Neural cell (in vitro differentiated cells): ENCODE data around the gene NUDCD3. TPM values are rescaled to one million over a fixed set of nuclear protein-coding genes. Genes with fewer than 3 reads are reported as not detected.

ENCODE experiments used
- H2AFZ ChIP-seq: fragments of 200-600, 300-800 bp; sonication (generic), shearing (Covaris generic); 2 replicates; pipeline ENCODE4 v1.6.0; 2014; ENCODE audit warnings: low read depth, mild to moderate bottlenecking, antibody characterized with exemption, low read length, moderate library complexity
- H3F3A ChIP-seq: fragments of 200-600 bp; shearing (Covaris generic); 2 replicates; pipeline ENCODE4 v1.6.1; 2016; ENCODE audit warnings: mild to moderate bottlenecking, moderate library complexity, mixed read lengths, antibody characterized with exemption, low read length; ENCODE audit not compliant: insufficient read depth, poor library complexity, severe bottlenecking
- H3K27ac ChIP-seq: fragments of 200-600, 300-800 bp; sonication (generic), shearing (Covaris generic); 2 replicates; pipeline ENCODE4 v1.5.1; 2014; ENCODE audit warnings: mild to moderate bottlenecking, low read length, moderate library complexity
- H3K27me3 ChIP-seq: fragments of 300-800, 200-600 bp; sonication (generic), shearing (Covaris generic); 2 replicates; pipeline ENCODE4 v1.6.0; 2014; ENCODE audit warnings: mild to moderate bottlenecking, low read depth, low read length, moderate library complexity; ENCODE audit not compliant: insufficient read depth
- H3K36me3 ChIP-seq: fragments of 300-800, 200-600 bp; sonication (generic), shearing (Covaris generic); 2 replicates; pipeline ENCODE4 v1.5.1; 2014; ENCODE audit warnings: mild to moderate bottlenecking, antibody characterized with exemption, low read length, moderate library complexity; ENCODE audit not compliant: insufficient read depth
- H3K4me2 ChIP-seq: fragments of 300-800, 200-600 bp; sonication (generic), shearing (Covaris generic); 2 replicates; pipeline ENCODE4 v1.6.0; 2014; ENCODE audit warnings: mild to moderate bottlenecking, low read length
- H3K4me3 ChIP-seq: fragments of 300-800, 200-600 bp; sonication (generic), shearing (Covaris generic); 2 replicates; pipeline ENCODE4 v1.5.1; 2014; ENCODE audit warnings: mild to moderate bottlenecking, low read length, moderate library complexity
- H3K79me2 ChIP-seq: fragments of 200-600 bp; shearing (Covaris generic); replicated peaks from 2 replicates; pipeline ENCODE4 v1.6.0; 2014; ENCODE audit warnings: mild to moderate bottlenecking, low read length, moderate library complexity; ENCODE audit not compliant: insufficient read depth
- H3K9ac ChIP-seq: fragments of 300-800, 200-600 bp; sonication (generic), shearing (Covaris generic); 2 replicates; pipeline ENCODE4 v1.6.1; 2016; ENCODE audit warnings: mild to moderate bottlenecking, low read length, mixed read lengths
- H3K9me2 ChIP-seq: fragments of 200-600 bp; shearing (Covaris generic); 2 replicates; pipeline ENCODE4 v1.6.1; 2016; ENCODE audit warnings: mild to moderate bottlenecking, low read length, mixed read lengths; ENCODE audit not compliant: insufficient read depth
- H3K9me3 ChIP-seq: fragments of 200-600, 300-800 bp; sonication (generic), shearing (Covaris generic); 2 replicates; pipeline ENCODE4 v1.6.1; 2016; ENCODE audit warnings: mild to moderate bottlenecking, mixed run types, low read length, moderate library complexity, mixed read lengths
- H4K20me1 ChIP-seq: fragments of 200-600 bp; shearing (Covaris generic); 2 replicates; pipeline ENCODE4 v1.6.1; 2016; ENCODE audit warnings: mild to moderate bottlenecking, mixed run types; ENCODE audit not compliant: insufficient read depth
- EP300 ChIP-seq: fragments of 450-650 bp; conservative IDR thresholded peaks from 2 replicates; pipeline ENCODE4 v1.6.1; 2014; ENCODE audit warnings: antibody characterized with exemption, mild to moderate bottlenecking, moderate library complexity; ENCODE audit not compliant: poor library complexity, severe bottlenecking
- EZH2 ChIP-seq: fragments of 200-600, 300-800 bp; shearing (Covaris generic), sonication (generic); IDR thresholded peaks from 2 replicates; pipeline ENCODE4 v1.6.1; 2014; ENCODE audit warnings: antibody characterized with exemption, low read length, borderline replicate concordance, mild to moderate bottlenecking; ENCODE audit not compliant: insufficient read depth, poor library complexity, severe bottlenecking
- MXI1 ChIP-seq: fragments of 450-650 bp; conservative IDR thresholded peaks from 2 replicates; pipeline ENCODE4 v1.6.1; 2014; ENCODE audit warnings: antibody characterized with exemption, mild to moderate bottlenecking; ENCODE audit not compliant: poor library complexity, severe bottlenecking
- POLR2AphosphoS5 ChIP-seq: IDR thresholded peaks from 2 replicates; pipeline ENCODE4 v1.6.1; 2012
- RAD21 ChIP-seq: fragments of 450-650 bp; conservative IDR thresholded peaks from 2 replicates; pipeline ENCODE4 v1.6.1; 2014; ENCODE audit warnings: antibody characterized with exemption, mild to moderate bottlenecking, moderate library complexity
- SMC3 ChIP-seq: fragments of 450-650 bp; conservative IDR thresholded peaks from 2 replicates; pipeline ENCODE4 v1.6.1; 2014; ENCODE audit warnings: antibody characterized with exemption, mild to moderate bottlenecking, moderate library complexity; ENCODE audit not compliant: poor library complexity
- TAF1 ChIP-seq: IDR thresholded peaks from 2 replicates; pipeline ENCODE4 v1.6.1; 2012; ENCODE audit warnings: low read depth
- polyA plus RNA-seq: library from polyadenylated mRNA; depleted of rRNA; stranded (reverse); fragments of >200 nt; gene quantifications from 2 replicates; pipeline ENCODE4 v1.2.3, GENCODE V29; 2014
- TF ChIP-seq, protein P1 (sequence below): fragments of 450-650 bp; IDR thresholded peaks from 2 replicates; pipeline ENCODE4 v1.5.1; 2014; ENCODE audit warnings: antibody characterized with exemption, mild to moderate bottlenecking, moderate library complexity; ENCODE audit not compliant: poor library complexity, severe bottlenecking
- TF ChIP-seq, protein P2 (sequence below): IDR thresholded peaks from 2 replicates; pipeline ENCODE4 v1.6.1; 2012; ENCODE audit warnings: borderline replicate concordance

The NUDCD3 gene
- polyA plus RNA-seq, 1 donor from 2014 or later: 69.9 TPM

DNA sequence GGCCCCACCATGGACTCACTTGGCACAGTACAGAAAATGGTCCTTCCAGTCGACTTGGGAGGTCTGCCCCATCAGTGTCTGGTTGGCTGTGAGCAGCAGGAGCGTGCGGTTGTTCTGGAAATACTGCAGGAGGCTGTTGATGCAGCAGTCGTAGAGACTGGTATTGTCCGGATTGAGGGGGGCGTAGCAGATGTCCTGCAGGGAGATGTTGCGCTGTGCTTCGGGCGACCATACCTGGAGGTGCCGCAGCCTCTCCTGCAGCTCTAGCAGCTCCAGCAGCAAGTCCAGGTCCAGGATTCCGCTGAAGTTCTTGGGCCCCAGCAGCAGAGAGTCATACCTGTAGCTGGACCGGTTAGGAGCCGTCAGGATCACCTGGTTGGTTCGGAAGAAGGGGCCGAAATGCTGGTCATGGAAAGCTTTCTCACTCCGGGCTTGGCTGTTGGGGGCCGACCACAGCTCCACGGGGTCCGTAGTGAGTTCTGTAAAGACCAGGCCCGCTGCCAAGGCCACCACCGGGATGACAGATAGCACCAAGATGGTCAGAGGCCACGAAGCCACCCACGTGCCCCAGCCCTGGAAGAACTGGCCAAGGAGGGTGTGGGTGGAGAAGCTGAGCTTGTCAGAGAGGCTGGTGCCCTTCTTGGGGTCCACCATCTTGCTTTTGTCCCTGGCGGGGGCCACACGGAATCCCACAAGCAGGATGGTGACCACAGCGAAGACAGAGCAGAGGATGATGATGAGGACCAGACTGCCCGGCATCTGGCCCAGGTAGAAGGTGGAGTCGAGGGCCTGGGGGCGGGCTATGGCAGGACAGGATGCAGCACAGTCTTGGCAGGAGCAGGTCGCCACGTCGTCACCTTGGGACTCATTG lies 48.6 kb upstream of the NUDCD3 start:
- Histone ChIP-seq H3F3A (no peaks in the 10 kb centered on the region), H3K27ac (no peak overlapping the region), H3K79me2 (no peaks in the 10 kb centered on the region), H3K9me3 (no peaks in the 10 kb centered on the region), H3K36me3 (no peaks in the 10 kb centered on the region), H3K27me3 (no peaks in the 10 kb centered on the region), H3K9me2 (no peaks in the 10 kb centered on the region), H3K4me3 (no peak overlapping the region), H2AFZ (no peak overlapping the region), H3K9ac (no peak overlapping the region), H4K20me1 (no peaks in the 10 kb centered on the region), H3K4me2 (no peak overlapping the region)
- TF ChIP-seq SMC3 (no peak), TAF1 (no peak)
- TF ChIP-seq, protein P1, sequence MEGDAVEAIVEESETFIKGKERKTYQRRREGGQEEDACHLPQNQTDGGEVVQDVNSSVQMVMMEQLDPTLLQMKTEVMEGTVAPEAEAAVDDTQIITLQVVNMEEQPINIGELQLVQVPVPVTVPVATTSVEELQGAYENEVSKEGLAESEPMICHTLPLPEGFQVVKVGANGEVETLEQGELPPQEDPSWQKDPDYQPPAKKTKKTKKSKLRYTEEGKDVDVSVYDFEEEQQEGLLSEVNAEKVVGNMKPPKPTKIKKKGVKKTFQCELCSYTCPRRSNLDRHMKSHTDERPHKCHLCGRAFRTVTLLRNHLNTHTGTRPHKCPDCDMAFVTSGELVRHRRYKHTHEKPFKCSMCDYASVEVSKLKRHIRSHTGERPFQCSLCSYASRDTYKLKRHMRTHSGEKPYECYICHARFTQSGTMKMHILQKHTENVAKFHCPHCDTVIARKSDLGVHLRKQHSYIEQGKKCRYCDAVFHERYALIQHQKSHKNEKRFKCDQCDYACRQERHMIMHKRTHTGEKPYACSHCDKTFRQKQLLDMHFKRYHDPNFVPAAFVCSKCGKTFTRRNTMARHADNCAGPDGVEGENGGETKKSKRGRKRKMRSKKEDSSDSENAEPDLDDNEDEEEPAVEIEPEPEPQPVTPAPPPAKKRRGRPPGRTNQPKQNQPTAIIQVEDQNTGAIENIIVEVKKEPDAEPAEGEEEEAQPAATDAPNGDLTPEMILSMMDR: no peak

DNA sequence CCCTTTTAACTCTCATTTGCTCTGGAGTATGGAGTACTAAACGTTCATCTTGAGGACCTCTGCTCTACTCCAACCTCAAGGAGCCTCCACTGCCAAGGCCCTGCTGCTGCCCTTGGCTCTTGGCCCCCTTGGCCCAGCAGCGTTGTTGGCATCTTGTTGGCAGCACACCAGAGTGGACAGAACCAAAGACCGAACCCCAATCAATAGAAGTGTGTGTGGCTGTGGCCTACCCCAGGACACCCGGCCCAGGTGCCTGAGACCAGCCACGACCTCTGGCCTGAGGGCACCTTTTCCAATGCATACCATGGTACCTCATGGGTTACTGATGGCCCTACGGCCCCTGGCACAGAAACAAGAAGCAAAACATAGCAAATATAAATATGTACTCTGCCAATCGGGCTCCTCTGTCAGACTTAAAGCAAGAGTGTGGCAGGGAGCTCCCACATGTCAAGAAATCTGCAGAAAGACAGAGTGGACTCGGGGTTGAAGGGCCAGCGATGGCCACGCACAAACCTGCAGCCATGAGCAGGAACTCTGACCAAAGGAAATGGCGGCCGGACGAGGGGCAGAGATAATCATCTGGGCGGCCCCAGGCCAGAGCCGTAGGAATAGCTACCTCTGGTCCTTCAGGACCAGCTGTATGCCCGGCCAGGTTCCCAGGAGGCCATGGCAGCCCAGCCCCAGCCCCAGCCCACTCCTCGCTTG lies 47.8 kb upstream of the NUDCD3 start:
- H3K9me2 ChIP-seq: no peaks in the 10 kb centered on the region
- no peak overlapping the region for H3K9ac ChIP-seq
- H3F3A ChIP-seq: no peaks in the 10 kb centered on the region
- no peaks in the 10 kb centered on the region for H3K9me3 ChIP-seq
- H3K79me2 ChIP-seq: no peaks in the 10 kb centered on the region
- no peaks in the 10 kb centered on the region for H3K36me3 ChIP-seq
- H3K27me3 ChIP-seq: no peaks in the 10 kb centered on the region
- H3K4me3 ChIP-seq: no peak overlapping the region
- H4K20me1 ChIP-seq: no peaks in the 10 kb centered on the region
- no peak overlapping the region for H3K27ac ChIP-seq
- H2AFZ ChIP-seq: no peak overlapping the region
- H3K4me2 ChIP-seq: no peak overlapping the region
- TF ChIP-seq, protein P2, sequence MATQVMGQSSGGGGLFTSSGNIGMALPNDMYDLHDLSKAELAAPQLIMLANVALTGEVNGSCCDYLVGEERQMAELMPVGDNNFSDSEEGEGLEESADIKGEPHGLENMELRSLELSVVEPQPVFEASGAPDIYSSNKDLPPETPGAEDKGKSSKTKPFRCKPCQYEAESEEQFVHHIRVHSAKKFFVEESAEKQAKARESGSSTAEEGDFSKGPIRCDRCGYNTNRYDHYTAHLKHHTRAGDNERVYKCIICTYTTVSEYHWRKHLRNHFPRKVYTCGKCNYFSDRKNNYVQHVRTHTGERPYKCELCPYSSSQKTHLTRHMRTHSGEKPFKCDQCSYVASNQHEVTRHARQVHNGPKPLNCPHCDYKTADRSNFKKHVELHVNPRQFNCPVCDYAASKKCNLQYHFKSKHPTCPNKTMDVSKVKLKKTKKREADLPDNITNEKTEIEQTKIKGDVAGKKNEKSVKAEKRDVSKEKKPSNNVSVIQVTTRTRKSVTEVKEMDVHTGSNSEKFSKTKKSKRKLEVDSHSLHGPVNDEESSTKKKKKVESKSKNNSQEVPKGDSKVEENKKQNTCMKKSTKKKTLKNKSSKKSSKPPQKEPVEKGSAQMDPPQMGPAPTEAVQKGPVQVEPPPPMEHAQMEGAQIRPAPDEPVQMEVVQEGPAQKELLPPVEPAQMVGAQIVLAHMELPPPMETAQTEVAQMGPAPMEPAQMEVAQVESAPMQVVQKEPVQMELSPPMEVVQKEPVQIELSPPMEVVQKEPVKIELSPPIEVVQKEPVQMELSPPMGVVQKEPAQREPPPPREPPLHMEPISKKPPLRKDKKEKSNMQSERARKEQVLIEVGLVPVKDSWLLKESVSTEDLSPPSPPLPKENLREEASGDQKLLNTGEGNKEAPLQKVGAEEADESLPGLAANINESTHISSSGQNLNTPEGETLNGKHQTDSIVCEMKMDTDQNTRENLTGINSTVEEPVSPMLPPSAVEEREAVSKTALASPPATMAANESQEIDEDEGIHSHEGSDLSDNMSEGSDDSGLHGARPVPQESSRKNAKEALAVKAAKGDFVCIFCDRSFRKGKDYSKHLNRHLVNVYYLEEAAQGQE: no peak
- TF ChIP-seq RAD21 (no peak), EP300 (no peak), EZH2 (no peak), SMC3 (no peak), POLR2AphosphoS5 (no peak), TAF1 (no peak), MXI1 (no peak)
- TF ChIP-seq, protein P1: no peak
